NCI-H2196 treated with DMSO at 0.1 percent for 48 hours (cell line): ENCODE data around the gene CRYBA2.

Source experiments
- DNase-seq: peaks from one replicate; lab custom pipeline; 2025; ENCODE audit not compliant: unreplicated experiment; lab: John Stamatoyannopoulos, UW

Gene CRYBA2

DNA sequence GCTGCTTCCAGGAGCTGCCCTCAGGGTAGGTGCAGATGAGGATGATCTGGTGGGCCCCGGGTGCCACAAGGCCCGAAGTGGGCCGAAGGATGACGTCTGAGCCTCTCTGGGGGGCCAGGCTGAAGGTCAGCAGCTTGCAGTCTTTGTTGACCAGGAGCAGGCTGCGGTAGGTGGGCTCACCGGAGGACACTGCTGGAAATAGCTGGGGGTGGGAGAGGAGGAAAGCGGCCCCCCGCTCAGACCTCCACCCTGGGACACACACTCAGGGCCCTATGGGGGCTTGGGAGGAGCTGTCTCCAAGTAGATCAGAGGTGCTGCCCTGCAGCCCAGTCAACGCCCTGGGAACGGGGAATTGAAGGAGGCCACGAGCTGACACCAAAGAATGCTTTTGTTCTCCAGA lies 30.8 kb upstream of the CRYBA2 start:
- no peak for DNase-seq

GRCh38 chr2:219023045-219023605 lies 29.9 kb upstream of the CRYBA2 start:
- no peak for DNase-seq

- DNase-seq = no peak
These were observed 29.4 kb upstream of the CRYBA2 start for GRCh38 chr2:219022616-219023015.

- no peak for DNase-seq
These were observed 28.8 kb upstream of the CRYBA2 start for GRCh38 chr2:219022041-219022440.

DNA sequence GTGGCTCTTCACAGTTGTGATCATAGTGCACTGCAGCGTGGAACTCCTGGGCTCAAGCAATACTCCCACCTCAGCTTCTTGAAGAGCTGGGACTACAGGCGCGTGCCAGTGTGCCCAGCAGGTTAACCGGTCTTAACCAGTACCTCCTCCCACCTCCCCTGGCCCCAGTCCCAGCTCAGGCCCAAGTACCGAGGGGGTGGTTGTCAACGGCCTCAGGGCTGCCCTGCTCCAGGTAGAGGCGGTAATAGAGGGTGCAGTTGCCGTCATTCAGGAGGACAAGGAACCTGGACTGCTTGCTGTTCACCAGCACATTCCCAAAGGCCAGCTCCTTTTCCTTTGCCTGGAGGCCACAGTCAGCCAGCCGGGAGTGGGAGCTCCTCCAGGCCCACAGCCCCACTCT lies 28.4 kb upstream of the CRYBA2 start:
- DNase-seq = no peak

DNA sequence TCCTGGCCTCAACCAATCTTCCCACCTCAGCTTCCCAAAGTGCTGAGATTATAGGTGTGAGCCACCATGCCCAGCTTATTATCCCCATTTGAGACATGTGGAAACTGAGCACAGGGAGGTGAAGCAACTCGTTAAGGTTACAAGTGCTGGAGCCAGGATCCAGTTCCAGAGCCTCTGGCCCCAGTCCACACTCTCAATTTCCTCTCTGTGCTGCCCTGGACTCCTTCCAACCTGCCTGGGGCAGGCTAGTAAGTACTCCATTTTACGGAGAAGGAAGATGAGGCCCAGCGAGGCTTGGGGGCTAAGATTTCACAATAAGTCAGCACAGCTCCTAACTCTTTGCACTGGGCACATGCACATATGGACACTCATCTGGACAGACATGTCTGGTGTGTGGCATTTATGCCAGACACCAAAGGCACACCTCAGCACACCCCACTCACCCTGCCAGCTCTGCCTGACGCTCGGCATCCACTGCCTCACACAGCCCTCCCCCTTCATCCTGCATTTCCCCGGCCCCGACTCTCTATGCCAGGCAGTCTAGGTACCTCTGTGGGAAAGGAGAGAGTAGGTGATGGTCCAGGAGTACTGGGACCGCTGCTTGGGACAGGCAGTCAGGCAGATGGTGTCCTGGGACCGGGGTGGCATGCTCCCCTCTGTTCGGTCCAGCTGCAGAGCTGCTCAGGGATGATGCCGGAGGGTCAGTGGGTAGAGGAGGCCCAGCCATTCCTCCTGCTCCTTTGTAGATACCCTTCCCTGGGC lies 27.6 kb upstream of the CRYBA2 start:
- DNase-seq = no peak

GRCh38 chr2:219019436-219019835 lies 26.2 kb upstream of the CRYBA2 start:
- DNase-seq = no peak

DNA sequence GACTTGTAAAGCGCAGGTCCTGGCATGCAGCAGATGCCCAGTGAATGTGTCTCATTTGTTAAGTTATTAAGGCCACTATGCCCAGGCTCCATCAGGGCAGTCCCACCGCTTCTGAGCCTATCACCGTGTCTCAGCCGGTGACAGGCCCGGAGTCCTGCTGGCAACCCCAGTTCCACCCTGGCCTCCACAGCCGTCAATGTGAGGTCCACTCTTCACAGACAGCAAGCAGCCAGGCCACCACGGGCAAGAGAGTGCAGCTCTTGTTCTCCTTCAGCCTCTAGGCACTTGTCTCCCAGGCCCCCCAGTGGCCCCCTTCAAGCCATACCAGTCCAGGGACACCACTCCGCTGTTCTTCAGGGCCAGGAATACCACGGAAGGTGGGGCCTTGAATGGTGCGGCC lies 25.5 kb upstream of the CRYBA2 start:
- DNase-seq = no peak

- no peak for DNase-seq
These were observed 25.1 kb upstream of the CRYBA2 start for GRCh38 chr2:219018286-219018685.

- no peak for DNase-seq
These were observed 24.1 kb upstream of the CRYBA2 start for GRCh38 chr2:219017201-219017931.

DNA sequence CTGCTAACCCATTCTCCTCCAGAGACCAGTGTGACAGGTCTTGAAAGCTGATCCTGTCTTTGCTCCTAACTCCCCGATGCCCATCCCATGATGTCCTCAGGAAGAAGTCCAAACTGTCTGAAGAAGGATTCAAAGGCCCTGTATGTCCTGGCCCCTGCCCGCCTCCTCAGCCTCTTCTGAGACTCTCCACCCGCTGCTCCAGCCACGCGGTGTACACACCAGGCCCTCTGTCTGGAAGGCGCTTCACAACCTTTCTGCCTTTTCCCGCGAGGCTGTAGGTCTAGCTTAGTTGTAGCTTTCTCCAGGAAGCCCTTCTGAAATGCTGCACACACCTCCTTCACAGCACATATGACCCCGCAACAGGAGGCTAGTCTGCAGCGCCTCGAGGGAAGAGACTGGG lies 23.5 kb upstream of the CRYBA2 start:
- no peak for DNase-seq

DNA sequence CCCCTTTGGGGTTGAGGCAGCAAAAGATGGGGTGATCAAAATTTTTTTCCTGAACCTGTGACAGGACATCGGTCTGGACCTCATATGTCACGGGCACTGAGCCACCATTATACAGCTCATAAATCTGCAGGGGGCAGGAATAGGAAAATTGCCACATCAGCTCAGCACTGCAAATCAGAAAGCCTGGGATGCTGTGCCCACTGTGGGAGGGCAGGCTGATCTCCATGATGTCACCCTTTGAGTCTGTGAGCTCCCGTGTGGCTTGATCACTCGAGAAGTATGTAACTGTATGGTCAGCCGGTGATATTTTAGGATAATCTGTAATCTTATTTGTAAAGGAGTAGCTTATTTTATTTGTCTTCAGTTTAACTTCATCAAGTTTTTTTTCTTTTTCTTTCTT lies 17.7 kb upstream of the CRYBA2 start:
- DNase-seq = no peak

GRCh38 chr2:219010162-219010756 lies 17.0 kb upstream of the CRYBA2 start:
- DNase-seq = peak; percentile 44

DNA sequence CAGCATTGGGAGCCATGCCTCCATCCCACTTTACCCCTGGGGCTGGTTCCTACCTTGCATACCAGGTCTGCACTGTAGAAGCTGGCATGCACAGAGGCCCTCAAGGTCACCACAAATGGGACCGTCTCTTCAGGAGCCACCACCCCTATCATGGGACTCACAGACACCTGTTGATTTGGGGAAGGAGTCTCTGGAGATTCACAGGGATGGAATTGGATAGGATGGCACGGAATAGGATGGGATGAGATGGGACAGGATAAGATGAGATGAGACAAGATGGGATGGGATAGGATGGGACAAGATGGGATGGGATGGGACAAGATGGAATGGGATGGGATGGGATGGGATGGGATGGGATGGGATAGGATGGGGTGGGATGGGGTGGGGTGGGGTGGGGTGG lies 16.1 kb upstream of the CRYBA2 start:
- DNase-seq = no peak

DNA sequence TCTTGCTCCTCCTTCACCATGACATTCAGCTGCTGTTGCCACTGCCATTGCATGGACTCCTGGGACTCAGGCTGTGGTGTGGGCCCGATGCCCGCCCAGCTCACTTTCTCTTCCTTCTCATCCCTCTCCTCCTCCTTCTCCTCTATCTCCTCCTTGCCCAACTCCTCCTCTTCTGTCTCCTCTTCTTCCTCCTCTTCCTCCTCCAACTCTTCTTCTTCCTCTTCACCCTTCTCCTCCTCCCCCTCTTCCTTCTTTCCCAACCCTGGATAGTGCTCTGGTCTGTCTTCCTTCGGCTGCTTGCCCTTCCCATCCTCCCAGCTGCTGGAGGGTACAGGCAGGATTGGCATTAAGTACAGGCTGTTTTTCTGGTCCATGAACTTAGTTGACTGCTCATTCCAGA lies 10.8 kb upstream of the CRYBA2 start:
- DNase-seq = no peak

DNA sequence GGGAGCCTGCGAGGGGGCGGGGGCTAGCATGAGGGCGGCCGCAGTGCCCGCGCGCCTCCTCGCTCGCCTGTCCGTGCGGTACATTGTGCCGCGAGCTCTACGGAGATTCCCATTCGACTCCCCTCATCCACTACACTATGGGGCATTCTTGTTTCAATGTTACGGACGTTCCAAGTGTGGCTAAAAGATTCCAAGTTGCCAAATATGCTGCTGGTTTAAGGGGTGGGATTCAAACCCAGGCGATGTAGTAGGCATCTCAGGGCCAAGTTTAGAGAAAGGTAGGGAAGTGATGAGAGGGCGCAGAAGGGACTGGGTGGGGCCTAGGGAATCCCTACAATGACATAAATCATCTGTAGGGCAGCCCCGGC lies 10.0 kb upstream of the CRYBA2 start:
- no peak for DNase-seq

- DNase-seq = peak; percentile 75
These were observed 9.4 kb upstream of the CRYBA2 start for GRCh38 chr2:219002395-219003266.

GRCh38 chr2:219001577-219002394 lies 8.6 kb upstream of the CRYBA2 start:
- peak; percentile 91 for DNase-seq

DNA sequence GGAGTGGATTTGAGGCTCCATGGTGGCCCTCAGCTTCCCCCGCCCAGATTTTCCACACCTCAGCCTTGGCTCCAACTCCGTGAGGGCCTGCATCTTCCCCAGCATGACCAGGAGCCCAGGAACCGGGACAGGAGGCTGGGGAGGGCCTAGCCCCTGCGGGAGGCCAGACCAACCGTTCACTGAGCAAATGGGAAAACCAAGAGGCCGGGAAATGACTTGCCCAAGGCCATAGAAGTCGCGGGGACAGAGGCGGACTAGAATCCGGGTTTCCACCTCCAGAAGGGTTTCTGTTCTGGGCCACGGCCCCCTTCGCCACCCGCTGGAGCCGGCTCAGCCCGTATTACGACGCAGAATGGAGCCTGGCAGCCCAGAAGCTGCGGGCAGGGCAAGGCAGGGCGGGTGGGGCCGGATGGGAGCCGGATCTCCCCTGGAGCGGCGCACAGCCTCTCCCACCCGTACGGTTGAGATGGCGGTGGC lies 7.9 kb upstream of the CRYBA2 start:
- no peak for DNase-seq

GRCh38 chr2:219000569-219000960 lies 7.3 kb upstream of the CRYBA2 start:
- peak; percentile 50 for DNase-seq
